ENCODE results near the gene CDKN2D.
"Not testable (repeated sequence)": the region's sequence is repeated elsewhere in the genome, so short reads cannot be mapped to it uniquely, and the experiment has no call there.

CDKN2D gene

DNA sequence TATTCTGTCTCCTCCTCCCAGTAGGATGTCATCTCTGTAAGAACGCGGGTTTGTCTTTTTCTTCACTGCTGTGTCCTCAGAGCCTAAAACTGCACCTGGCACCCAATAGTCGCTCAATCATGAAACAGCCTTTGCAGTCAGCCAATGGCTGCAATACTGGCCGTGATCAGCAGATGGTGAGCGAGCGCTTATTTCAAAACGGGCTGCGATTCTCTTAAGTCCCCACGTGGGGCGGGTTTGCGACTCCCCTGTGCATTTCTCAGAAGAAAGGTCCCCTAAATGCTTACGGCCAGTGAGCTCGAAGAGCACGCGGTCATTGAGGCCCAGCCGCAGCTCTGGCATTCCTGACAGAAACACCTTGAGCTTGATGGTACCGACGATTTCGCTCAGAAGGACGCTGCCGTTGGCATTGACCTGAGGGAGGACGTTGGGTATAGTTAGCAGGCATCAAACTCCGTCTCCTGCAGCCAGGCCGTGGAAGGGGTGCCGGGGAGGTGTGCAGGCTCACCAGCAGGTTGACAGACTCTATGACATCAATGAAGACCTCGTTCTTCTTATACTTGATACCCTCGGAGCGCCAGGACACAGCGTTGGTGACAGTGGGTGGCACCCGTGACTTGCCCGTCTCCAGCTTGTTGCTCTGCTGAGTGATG, 12.3 kb upstream of the CDKN2D start:
- peak; percentile 94 to 96 (median 96) for DNase-seq

DNA sequence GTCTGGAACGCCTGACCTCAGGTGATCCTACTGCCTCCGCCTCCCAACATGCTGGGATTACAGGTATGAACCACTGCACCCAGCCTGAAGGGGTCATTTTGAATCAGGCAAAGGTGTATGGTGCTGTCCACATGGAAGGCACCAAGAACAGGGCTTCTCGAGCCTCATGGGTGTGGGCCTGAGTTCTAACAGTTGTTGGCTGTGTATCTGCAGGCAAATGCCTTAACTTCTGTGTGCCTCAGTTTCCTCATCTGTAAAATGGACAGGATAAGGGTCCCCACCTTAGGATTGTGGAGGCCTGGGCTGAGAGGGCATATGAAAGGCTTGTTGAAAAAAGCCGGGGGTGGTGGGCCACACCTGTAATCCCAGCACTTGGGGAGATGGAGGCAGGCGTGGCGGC, 9.2 kb upstream of the CDKN2D start:
- DNase-seq, result no peak

- DNase-seq, result no peak
Measured at GRCh38 chr19:10575011-10575716, 6.4 kb upstream of the CDKN2D start.

GRCh38 chr19:10574462-10574861, 5.7 kb upstream of the CDKN2D start:
- no peak for DNase-seq

DNA sequence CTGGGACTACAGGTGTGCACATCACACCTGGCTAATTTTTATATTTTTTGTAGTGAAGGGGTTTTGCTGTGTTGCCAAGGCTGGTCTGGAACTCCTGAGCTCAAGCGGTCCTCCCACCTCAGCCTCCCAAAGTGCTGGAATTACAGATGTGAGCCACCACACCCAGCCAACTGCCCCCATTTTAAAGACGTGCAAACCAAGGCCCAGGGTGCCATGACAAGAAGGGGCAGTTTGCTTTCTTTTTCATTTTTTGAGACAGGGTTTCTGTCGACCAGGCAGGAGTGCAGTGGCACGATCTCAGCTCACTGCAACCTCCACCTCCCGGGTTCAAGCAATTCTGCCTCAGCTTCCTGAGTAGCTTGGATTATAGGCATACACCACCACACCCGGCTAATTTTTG, 5.0 kb upstream of the CDKN2D start:
- DNase-seq, result not testable (repeated sequence)

- no peak for DNase-seq
Measured at GRCh38 chr19:10568062-10568825, 535 bp downstream of the CDKN2D start.

- no peak for DNase-seq
Measured at GRCh38 chr19:10567656-10568055, 1.1 kb downstream of the CDKN2D start.

- peak; percentile 45 to 59 (median 52) for DNase-seq
Measured at GRCh38 chr19:10566658-10567410, 1.9 kb downstream of the CDKN2D start.

GRCh38 chr19:10566408-10566657, 2.4 kb downstream of the CDKN2D start:
- DNase-seq, result no peak

DNA sequence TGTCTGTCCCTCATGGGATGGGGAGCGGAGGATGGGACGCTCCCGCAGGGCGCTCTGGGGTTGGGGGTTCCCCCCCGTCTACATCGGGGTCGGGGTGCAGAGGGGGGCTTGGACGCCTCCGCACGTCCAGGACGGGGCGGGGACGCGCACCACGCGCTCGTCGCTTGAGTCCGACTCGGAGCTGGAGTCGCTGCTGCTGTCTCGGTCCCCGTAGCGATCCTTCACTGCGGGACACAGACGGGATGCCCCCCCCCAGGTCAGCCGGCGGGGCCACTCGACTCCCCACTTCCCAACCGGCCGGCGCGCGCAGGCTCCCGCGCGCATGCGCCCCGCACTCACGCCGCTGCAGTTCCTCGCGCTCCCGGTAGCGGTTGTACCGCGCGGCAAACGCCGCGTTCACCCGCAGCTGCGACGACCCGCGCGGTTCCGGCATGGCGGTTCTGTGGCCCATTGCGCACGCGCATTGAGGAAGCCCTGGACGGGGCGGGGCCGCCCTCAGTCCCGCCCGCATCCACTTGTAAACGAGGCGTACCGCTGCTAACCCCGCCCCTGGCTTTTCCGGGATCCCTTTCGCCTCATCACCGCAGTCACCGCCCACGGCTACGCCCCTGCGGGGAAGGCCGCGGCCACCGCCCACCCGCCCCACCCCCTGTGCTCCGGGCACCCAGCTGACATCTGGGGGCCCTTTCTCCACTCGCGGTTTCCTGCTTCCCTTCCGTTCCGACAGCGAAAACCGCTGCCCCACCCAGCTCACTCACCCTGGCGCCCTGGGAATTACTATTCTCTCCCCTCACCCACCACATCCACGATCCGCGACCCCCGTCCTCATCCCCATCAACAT, 3.0 kb downstream of the CDKN2D start, which contains the start of gene KRI1:
Gene KRI1 (minus strand): TSS at position 444 of the 841 bp plus-strand sequence. CDS start 11 bp downstream, at position 433.
- peak; percentile 99 to 100 (median 100) for DNase-seq

DNA sequence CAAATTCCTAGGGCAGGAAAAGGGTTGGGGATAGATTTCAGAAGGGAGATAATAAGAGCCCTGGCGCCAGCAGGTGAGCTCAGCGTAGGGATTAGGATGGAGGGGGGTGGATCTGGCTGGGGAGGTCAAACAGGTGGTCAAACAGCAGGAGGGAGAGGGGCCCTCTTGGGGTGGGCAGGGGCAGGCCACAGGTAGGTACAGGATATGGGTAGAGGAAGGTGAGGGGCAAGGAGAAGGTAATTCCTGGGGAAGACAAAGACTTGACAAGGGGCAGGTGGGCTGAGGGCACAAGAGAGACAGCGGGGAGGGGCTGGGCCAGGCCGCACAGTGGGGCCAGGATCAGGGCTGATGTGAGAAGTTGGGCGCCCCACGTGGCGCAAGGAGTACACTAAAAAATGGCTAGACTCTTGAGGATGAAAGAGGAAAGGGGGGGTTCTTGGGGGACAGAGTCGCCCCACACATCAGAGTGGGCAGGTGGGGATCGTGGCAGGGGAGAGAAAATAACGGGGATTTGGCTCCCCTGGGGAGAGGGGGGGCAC, 3.7 kb downstream of the CDKN2D start:
- DNase-seq, result peak; percentile 53 to 64 (median 58)

DNA sequence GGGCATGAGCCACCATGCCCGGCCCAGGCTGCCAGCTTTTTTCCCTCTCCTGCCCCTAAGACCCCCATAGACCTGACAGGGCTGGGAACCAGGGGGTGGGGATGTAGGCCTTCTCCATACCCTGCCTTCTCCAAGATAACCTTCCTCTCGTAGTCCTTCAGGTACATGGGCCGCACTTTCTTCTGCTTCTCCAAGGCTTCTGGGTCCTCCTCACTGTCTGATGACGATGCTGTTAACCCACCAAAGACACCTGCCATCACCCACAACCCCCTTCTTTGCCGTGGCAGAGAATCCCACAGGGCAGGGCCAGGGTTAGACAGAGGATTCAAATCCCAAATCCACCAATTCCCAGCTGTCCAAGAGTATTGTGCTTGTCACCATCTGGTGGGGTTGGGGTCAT, 6.2 kb downstream of the CDKN2D start:
- no peak for DNase-seq

GRCh38 chr19:10560154-10560553, 8.6 kb downstream of the CDKN2D start:
- DNase-seq, result no peak

- no peak for DNase-seq
Measured at GRCh38 chr19:10557603-10558197, 11.1 kb downstream of the CDKN2D start.

GRCh38 chr19:10555610-10555973, 13.2 kb downstream of the CDKN2D start:
- DNase-seq, result peak; percentile 30 to 44 (median 38)

- DNase-seq, result peak in 2 of 3 donors; percentile 13 to 15
Measured at GRCh38 chr19:10554760-10555609, 13.8 kb downstream of the CDKN2D start.

- DNase-seq, result no peak
Measured at GRCh38 chr19:10553943-10554381, 14.8 kb downstream of the CDKN2D start.

DNA sequence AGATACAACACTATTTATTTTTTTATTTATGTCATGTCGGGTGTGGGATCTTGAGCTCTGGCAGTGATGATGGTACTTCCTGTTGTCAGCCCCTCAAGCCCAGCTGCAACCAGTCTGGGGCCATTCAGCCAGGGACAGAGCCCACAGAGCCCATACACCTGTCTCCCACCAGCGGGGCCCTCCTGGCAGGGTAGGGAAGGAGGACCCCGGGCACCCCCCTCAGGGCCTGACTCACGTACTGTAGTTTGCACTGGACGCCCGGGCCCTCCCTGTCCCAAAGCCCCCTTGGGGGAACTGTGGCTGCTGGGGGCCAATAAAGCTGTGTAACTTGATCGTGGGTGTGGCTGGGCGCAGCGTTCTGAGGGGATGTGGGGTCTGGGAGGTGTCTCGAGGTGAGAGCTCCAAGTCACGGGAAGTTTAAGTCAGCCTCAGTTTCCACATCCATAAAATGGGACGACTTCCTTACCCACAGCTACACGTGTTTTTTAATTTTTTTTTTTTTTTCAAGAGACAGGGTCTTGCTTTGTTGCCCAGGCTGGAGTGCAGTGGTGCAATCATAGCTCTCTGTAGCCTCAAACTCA, 15.6 kb downstream of the CDKN2D start:
- DNase-seq, result no peak

DNA sequence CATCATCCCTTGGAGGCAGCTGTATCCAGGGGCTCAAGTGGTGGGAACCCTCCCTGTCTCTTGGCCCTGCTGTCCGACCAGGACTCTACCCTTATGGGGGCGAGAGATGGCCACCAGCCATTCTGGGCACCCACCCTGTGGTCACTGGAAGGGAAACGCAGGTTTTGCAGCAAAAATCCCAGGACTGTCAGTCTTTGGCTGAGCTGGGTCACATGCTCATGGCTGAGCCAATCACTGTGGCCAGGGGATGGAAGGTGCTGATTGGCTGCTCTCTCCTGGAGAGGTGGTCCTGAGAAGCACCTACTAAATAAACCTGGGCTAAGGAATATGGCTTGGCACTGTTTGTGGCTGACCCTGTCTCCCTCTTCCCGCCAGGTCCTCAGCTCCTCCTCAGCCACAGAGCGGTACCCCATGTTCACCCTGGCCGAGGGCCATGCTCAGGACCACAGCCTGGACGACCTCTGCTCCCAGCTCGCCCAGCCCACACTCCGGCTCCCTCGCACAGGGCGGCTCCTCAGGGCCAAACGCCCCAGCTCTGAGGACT, 16.2 kb downstream of the CDKN2D start:
- DNase-seq, result peak; percentile 17 to 30 (median 22)
